Activated naive CD8-positive, alpha-beta T cell (primary cell): Measurements from ENCODE around the gene ATP11A.

ENCODE experiments used
- H3K27ac Mint-ChIP-seq: one replicate; pipeline ENCODE4 v1.8.0; 2021; ENCODE audit warnings: mixed read lengths
- H3K27me3 Mint-ChIP-seq: one replicate; pipeline ENCODE4 v1.8.0; 2021; ENCODE audit warnings: mixed read lengths
- H3K36me3 Mint-ChIP-seq: one replicate; pipeline ENCODE4 v1.8.0; 2021; ENCODE audit warnings: mixed read lengths
- H3K4me1 Mint-ChIP-seq: one replicate; pipeline ENCODE4 v1.8.0; 2021; ENCODE audit warnings: low read depth, mixed read lengths
- H3K4me3 Mint-ChIP-seq: one replicate; pipeline ENCODE4 v1.8.0; 2021; ENCODE audit warnings: mild to moderate bottlenecking, mixed read lengths
- H3K9me3 Mint-ChIP-seq: one replicate; pipeline ENCODE4 v1.8.0; 2021; ENCODE audit warnings: low read depth, mixed read lengths

The ATP11A gene

DNA sequence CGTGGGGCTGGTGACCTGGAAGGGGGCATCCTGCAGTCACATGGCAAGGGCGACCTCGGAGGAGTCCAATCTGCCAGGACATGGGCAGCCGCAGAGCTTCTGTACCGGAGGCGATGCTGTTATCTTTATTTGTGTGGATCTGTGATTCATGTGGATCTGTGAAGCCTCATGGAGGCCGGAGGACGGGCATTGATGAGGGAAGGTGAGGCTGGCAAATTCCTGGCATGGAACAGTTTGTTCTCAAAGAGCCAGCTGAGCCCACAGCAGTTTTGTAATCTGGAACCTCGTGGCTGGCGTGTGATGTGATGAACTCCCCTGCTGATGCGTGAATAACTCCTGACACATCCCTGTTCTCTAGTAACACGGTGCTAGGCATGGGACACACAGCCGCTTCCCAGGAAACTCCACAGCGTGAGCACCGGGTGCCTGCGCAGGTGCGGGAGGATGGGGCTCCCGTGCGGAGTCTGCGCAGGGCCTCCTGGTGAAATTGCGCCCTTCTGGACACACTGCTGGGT, 40.4 kb downstream of the ATP11A start:
- H3K9me3 Mint-ChIP-seq = no peaks in the 10 kb centered on the region
- H3K4me1 Mint-ChIP-seq = peaks cover 21% of the 10 kb centered on the region
- no peak overlapping the region for H3K4me3 Mint-ChIP-seq
- H3K36me3 Mint-ChIP-seq = no peaks in the 10 kb centered on the region
- no peak overlapping the region for H3K27ac Mint-ChIP-seq
- H3K27me3 Mint-ChIP-seq = no peaks in the 10 kb centered on the region

DNA sequence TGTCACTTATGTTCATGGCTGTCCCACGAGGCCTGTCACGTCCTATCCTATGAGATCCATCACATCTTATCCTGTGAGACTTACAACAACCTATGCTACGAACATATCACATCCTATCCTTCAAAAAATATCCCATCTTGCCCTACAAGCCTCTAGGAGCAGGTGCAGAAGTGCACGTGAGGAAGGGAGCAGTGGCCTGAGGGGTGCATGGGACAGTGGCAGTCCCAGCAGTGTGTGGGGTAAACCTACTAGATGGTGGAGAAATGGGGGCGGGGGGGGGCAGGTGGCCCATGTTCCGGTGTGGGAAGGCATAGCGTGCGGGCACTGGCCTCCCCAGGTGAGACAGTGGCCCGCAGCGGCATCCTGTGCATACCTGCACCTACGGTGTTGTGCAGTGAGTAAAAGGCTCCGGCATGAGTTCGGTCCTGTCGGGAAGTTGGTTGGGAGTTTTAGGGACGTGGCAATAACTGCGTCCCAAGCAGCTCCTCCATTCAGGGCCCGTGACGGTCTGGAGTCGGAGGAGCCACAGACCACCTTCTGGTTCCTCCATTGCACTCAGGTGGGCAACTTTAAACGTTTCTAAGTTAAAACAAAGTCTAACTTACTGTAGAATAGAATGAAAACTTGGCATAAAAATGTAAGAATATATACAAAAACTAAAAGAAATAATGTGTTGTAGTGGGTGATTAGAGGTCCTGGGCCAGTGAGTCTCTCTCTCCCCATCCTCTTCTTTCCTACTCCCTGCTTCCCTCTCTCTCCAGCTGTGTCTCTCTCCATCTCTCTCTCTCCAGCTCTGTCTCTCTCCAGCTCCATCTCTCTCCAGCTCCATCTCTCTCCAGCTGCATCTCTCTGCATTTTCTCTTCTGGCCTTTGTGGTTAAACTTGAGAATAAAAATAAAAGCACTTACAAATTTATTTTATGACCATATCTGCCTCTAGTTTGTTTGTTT, 42.1 kb downstream of the ATP11A start:
- H3K27me3 Mint-ChIP-seq = no peaks in the 10 kb centered on the region
- no peaks in the 10 kb centered on the region for H3K36me3 Mint-ChIP-seq
- no peaks in the 10 kb centered on the region for H3K9me3 Mint-ChIP-seq
- H3K4me3 Mint-ChIP-seq = no peak overlapping the region
- peaks cover 5% of the 10 kb centered on the region for H3K4me1 Mint-ChIP-seq
- H3K27ac Mint-ChIP-seq = no peak overlapping the region

DNA sequence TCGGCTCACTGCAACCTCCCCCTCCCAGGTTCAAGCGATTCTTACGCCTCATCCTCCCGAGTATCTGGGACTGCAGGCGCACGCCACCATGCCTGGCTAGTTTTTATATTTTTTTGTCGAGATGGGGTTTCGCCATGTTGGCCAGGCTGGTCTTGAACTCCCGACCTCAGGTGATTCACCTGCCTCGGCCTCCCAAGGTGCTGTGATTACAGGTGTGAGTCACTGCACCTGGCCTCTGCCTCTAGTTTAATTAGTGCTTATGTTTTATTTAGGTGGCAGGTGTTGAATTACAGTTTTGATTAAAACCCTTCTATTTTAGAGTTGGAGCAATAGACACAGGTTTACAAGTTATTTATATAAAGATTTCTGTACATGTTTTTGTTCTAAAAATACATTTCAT, 42.8 kb downstream of the ATP11A start:
- H3K27me3 Mint-ChIP-seq = no peaks in the 10 kb centered on the region
- H3K36me3 Mint-ChIP-seq = no peaks in the 10 kb centered on the region
- peaks cover 5% of the 10 kb centered on the region for H3K4me1 Mint-ChIP-seq
- no peak overlapping the region for H3K27ac Mint-ChIP-seq
- H3K9me3 Mint-ChIP-seq = no peaks in the 10 kb centered on the region
- no peak overlapping the region for H3K4me3 Mint-ChIP-seq

DNA sequence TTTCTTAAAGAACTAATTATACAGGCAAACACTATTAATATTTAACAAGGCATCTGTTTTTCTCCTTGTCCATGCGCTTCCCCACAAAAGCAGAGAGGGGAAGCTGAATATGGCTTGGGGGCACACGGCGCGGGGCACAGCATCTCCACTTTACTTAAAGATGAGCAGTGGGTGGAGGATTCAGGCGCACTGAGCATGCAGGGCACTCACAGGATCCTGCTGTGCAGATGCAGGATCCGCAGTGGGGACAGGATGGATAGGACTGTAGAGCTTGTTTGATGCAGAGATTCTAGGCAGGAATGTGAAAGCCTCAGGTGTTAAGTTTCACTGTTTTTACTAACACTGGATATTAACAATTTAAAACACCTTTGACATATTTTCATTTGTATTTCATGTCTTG, 43.3 kb downstream of the ATP11A start:
- H3K27ac Mint-ChIP-seq = no peak overlapping the region
- H3K4me1 Mint-ChIP-seq = peaks cover 5% of the 10 kb centered on the region
- H3K27me3 Mint-ChIP-seq = no peaks in the 10 kb centered on the region
- no peaks in the 10 kb centered on the region for H3K9me3 Mint-ChIP-seq
- H3K4me3 Mint-ChIP-seq = no peak overlapping the region
- H3K36me3 Mint-ChIP-seq = no peaks in the 10 kb centered on the region

DNA sequence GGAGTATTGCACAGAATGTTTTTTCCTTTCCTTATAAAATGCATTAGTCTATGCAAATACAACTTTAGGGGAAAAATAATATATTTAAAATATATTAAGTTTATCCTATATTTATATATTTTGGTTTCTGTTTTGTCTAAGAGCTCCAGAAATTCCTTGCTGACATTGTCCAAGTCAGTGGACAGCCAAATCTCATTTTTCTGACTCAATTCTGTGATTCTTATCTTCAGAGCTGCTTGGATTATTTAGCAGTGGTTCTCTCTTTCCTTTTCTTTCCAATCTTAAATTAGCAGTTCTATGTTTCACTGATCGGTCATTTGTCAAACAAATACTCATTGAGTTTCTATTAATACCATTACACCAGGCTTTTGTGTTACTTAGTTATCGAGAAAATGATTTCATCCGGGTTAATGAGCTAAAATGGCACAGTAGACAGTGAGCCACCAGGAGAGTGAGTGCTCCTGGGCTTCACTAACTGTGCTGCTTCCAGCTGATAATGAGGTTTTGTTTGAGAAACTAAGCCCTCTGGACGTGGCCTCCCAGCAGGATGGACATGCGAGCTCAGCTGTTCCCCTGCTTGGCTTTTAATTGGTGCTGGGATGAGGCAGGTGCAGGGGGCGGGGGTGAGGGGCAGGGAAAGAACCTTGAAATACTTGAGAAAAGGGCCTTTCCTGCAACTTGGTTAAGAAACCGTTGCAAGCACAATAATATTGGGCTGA, 44.0 kb downstream of the ATP11A start:
- H3K4me1 Mint-ChIP-seq = peaks cover 5% of the 10 kb centered on the region
- H3K4me3 Mint-ChIP-seq = no peak overlapping the region
- no peaks in the 10 kb centered on the region for H3K36me3 Mint-ChIP-seq
- no peaks in the 10 kb centered on the region for H3K9me3 Mint-ChIP-seq
- H3K27me3 Mint-ChIP-seq = no peaks in the 10 kb centered on the region
- H3K27ac Mint-ChIP-seq = no peak overlapping the region

DNA sequence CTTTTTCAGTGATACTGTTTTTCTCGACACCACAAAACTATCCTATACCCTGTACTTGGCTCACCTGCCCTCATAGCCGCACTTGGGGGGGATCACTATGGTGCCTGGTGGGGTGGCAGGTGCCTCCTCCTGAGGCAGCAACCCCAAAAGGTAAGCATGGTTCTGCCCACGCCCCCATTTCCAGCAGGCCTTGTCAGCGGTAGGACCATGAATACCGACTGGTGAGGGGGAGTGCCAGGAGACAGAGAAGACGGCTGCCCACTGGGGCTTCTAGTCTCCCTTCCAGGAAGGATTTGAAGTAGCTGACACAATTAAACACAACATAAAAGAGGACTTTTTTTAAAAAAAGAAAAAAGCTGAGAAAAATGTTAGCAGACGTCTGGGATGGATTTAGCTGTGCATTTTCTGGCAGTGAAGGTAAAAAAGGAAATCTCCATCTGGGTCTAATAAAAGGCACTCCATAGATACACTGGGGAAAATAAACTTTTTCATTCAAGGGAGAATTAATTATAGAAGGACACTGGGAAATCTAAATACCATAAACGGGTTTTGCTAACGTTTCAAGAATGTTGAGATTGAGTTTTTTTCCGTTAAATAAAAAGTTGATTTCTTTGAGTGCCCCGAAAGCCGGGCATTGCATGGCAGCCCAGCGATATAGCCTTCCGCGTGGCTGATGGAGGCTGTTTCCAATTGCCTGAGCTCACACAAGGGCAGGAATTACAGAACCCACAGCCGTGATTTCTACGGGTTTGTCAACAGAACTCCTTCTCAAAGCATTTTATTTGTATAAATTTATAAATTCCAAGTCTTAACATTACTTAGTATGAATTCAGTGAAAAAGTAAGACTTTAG, 45.1 kb downstream of the ATP11A start:
- no peaks in the 10 kb centered on the region for H3K9me3 Mint-ChIP-seq
- no peaks in the 10 kb centered on the region for H3K27me3 Mint-ChIP-seq
- no peak overlapping the region for H3K4me3 Mint-ChIP-seq
- H3K4me1 Mint-ChIP-seq = peaks cover 5% of the 10 kb centered on the region
- no peak overlapping the region for H3K27ac Mint-ChIP-seq
- no peaks in the 10 kb centered on the region for H3K36me3 Mint-ChIP-seq

DNA sequence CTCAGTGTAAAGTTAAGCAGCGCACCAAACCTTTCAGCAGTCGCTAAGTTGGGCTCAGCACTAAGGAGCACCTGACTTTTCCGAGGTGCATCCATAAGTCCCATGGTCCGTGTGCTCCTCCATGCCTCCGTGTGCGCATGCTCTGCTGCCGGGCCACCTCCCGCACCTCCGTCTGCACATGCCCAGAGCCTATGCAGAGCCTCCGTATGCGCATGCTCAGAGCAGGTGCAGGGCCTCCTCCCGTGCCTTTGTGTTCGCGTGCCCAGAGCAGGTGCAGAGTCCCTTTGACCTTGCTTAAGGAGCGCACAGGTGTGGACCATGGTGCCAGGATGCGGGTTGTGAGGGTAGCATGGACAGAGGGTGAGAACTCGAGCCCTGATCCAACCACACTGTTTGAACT, 46.0 kb downstream of the ATP11A start:
- Mint-ChIP-seq H3K9me3 (no peaks in the 10 kb centered on the region), H3K27ac (no peak overlapping the region), H3K4me1 (peaks cover 5% of the 10 kb centered on the region), H3K4me3 (no peak overlapping the region), H3K36me3 (no peaks in the 10 kb centered on the region), H3K27me3 (no peaks in the 10 kb centered on the region)

DNA sequence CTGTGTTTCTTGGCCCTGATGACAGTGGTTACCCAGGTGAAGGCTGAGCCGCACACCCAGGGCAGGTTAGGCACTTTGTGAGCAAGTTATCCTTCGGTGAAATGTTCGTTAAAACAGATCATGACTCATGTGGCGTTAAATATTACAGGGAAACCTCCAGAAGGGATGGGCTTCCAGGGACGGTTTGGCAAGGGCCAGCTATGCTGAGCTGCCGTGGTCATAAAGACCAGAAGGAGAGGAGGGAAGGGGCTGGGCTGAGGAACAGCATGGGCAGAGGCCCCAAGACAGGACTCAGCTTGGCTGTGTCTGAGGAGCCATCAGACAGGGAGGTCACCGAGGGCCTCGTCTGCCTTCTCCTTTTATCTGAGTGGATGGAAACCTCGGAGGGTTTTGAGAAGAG, 47.5 kb downstream of the ATP11A start:
- Mint-ChIP-seq H3K36me3 (no peaks in the 10 kb centered on the region), H3K27me3 (no peaks in the 10 kb centered on the region), H3K9me3 (no peaks in the 10 kb centered on the region), H3K4me1 (peaks cover 5% of the 10 kb centered on the region), H3K4me3 (no peak overlapping the region), H3K27ac (no peak overlapping the region)

DNA sequence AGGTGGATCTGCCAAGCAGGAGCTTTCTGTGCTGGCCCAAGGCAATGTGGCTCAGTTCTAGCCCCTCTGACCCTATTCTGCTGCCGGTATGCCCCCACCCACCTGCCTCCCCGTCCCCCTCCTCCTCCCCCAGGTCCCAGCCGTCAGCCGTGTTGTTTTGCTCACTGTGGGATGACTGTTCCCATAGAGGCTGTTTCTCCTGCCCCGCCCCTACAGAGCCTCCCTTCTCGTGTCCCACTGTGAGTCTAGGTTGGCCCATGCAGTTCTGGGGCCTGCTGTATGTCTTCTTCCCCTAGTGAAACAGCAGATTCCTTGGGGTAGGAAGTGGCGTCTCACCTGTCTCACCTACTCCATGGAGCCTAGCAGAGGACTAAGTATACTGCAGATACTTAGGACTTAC, 48.8 kb downstream of the ATP11A start:
- Mint-ChIP-seq H3K36me3 (no peaks in the 10 kb centered on the region), H3K27ac (no peak overlapping the region), H3K4me1 (peaks cover 5% of the 10 kb centered on the region), H3K9me3 (no peaks in the 10 kb centered on the region), H3K4me3 (no peak overlapping the region), H3K27me3 (no peaks in the 10 kb centered on the region)

DNA sequence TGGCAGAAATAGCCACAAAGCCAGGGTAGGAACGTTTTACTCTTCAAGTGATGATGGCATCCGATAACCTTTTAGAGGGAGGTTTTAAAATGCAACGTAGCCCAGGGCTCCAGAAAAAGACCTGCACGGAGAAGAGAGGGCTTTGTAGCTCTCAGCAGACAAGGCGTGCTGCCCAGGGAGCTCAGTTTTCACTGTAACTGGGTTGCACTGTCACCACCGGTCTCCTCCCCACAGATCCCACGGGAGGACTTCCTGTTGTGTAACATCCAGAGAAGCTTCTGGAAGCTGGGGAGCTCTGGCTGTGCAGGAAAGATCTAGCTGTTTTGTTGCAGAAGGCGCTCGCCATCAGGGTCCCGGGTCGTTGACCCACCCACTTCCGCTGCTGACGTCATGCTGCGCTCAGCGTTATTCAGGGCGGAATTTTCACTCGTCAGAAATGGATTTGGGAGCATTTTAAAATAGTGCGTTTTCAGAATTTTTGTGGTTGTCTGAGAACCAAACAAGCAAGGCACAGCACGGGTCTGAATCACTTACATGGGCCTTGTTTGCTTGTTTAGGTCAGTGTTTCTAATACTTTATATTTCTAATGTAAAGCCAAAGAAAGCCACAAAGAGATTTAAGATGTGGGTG, 50.8 kb downstream of the ATP11A start:
- no peaks in the 10 kb centered on the region for H3K9me3 Mint-ChIP-seq
- no peak overlapping the region for H3K27ac Mint-ChIP-seq
- H3K36me3 Mint-ChIP-seq = no peaks in the 10 kb centered on the region
- H3K27me3 Mint-ChIP-seq = no peaks in the 10 kb centered on the region
- H3K4me3 Mint-ChIP-seq = no peak overlapping the region
- H3K4me1 Mint-ChIP-seq = peaks cover 11% of the 10 kb centered on the region

DNA sequence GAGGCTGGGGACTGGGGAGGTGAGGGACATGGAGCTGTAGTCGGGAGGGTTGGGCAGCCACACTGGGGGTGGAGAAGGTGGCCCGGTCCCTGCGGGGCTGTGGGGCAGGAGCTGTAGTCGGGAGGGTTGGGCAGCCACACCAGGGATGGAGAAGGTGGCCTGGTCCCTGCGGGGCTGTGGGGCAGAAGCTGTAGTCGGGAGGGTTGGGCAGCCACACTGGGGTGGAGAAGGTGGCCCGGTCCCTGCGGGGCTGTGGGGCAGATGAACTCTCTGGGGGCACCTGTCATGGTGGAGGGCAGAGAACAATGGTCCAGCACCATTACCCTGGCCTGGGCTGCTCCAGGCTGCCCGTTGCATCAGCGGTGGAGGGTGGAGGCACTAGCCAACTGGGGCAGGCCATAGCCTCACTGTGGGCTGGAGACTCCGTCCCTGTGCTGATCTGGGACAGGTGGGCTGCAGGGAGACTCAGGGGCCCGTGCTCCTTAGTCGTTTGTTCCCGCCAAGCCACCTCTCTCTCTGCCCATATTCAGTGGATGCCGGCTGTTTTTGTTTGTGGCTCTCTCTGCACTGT, 51.4 kb downstream of the ATP11A start:
- no peaks in the 10 kb centered on the region for H3K9me3 Mint-ChIP-seq
- H3K27ac Mint-ChIP-seq = no peak overlapping the region
- peaks cover 11% of the 10 kb centered on the region for H3K4me1 Mint-ChIP-seq
- H3K4me3 Mint-ChIP-seq = no peak overlapping the region
- no peaks in the 10 kb centered on the region for H3K36me3 Mint-ChIP-seq
- H3K27me3 Mint-ChIP-seq = no peaks in the 10 kb centered on the region

DNA sequence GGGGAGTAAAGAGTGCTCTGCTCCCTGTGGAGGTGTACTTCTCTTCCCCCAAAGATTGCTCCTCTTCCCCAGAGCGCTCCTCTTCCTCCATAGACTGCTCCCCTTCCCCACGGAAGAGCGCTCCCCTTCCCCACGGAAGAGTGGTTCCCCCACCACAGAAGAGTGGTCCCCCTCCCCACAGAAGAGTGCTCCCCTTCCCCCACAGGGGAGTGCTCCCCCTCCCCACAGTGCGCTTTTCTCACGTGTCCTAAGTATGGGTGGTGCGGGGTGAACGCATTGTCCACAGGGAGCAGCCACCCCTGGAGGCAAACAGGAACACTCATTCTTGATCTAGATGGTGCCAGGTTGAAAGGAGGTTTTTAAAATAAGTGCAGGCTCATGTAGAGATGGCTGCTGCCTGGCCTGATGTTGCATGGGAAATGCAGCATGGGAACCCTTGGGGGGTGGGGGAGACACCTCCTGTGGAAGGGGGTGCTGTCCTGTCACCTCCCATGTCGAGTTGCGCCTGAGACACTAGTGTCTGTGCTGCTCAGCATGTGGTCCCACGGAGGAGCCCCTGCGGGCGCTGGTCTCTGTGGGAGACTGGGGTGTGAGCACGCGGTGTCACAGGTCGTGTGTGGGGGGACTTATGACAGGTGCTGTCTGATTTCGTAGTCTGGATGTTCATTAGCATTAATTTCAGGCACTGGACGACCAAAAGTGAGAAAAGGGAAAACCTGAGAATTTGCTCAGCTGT, 52.2 kb downstream of the ATP11A start:
- Mint-ChIP-seq H3K27me3 (no peaks in the 10 kb centered on the region), H3K4me1 (peaks cover 11% of the 10 kb centered on the region), H3K9me3 (no peaks in the 10 kb centered on the region), H3K27ac (no peak overlapping the region), H3K4me3 (no peak overlapping the region), H3K36me3 (no peaks in the 10 kb centered on the region)

DNA sequence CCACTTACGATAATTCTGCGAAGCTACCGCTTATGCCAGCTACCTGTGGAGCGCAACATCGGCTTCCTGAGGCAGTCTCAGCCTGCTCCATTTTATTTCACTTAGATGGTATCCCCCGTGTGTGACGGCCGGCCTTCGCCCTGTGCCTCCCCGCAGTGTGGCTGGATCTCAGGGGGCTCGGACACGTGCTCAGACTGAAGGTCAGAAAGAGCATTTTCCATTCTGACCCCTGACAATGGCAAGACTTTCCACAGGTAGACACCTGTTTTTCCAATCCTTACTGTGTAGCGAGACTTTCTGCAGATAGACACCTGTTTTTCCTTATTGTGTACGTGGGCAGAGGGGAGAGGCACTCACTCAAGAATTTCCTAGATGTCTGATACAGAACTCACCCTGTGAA, 52.7 kb downstream of the ATP11A start:
- Mint-ChIP-seq H3K4me1 (peaks cover 11% of the 10 kb centered on the region), H3K36me3 (no peaks in the 10 kb centered on the region), H3K27me3 (no peaks in the 10 kb centered on the region), H3K27ac (no peak overlapping the region), H3K4me3 (no peak overlapping the region), H3K9me3 (no peaks in the 10 kb centered on the region)
